GM21360 (cell line): ENCODE data around the gene ALKBH7.

Experiments used
- ATAC-seq: cut with Tn5 transposase; IDR thresholded peaks from one replicate; pipeline ENCODE4 v1.9.1; 2021; ENCODE audit warnings: mild to moderate bottlenecking, moderate library complexity; ENCODE audit not compliant: unreplicated experiment

The ALKBH7 gene

DNA sequence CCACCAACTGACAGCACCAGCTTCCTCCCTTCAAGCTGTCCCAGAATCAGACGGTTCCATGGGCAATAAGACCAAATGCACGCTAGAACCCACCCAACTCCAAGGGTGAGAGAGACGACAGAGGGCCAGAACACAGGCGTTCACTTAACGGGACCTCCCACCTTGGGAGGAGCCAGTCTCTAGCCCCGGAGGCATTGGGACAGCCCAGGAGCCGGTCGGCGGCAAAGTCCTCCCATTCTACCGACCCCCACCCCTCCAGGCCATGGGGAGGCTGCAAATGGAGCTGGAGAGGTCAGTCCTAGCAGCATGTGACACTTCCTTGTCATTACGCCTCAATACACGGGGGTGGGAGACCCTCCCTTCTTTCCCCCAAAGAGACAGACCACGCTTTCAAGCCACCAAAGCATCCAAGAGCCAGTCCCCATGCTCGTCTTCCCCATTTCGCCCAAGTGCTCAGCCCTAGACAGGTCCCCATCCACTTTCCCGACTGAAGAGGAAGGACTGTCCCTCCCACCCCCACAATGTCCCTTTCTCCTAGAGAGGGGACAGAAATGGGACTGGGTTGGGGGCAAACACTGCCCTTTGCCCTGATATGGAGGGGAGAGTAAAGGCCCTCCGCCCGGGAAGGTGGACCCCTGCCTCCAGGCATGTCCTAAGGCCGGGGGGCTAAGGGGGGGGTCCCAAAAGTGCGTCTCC lies 51.1 kb downstream of the ALKBH7 start:
- ATAC-seq: no peak

DNA sequence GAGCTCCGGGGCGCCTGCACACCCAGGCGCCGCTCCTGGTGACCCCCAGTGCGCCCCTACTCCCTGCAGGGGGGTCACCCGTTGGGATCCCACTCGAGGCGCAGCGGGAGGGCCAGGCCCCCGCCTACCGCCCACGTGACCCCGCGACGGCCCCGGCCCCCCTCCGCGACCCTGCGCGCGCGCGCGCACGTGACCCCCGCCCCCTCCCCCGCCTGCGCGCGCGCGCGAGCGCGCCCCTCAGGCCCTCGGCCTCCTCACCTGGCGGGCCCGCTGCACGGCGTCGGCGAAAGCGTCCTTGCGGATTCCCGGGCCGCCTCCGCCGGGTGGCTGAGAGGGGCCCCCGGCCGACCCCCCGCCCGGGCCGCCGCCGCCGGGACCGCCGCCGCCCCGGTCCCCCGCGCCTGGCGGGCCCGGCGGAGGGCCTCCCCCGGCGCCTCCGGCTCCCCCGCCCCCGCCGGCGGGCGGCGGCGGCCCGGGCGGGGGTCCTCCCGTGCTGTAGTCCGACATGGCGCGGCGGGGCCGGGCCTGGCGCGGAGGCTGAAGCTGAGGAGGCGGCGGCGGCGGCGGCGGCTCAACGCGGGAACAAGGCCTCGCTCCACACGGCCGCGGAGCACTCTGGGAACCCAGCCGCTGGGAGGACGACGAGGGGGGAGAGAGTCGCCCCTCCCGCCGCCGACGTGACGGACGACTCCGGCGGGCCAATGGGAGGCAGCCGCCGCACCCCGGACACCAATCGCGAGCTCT lies 51.8 kb downstream of the ALKBH7 start, which contains the start of gene KHSRP:
KHSRP (minus strand) TSS at position 617 of the 744 bp plus-strand sequence; CDS start at position 507, 110 bp downstream.
- ATAC-seq: no peak
